WTC11 (cell line): ENCODE results near the gene PGAM1. TPM values are rescaled to one million over a fixed set of nuclear protein-coding genes. Genes with fewer than 3 reads are reported as not detected.

Source experiments
- ATAC-seq: fragments of 200-7000 bp; cut with Tn5 transposase; 2 replicates; pipeline ENCODE4 v1.10.0; 2021; ENCODE audit warnings: mild to moderate bottlenecking, moderate library complexity
- CTCF ChIA-PET: fragments of 300-600 bp; sonication (Branson Sonifier 250); formaldehyde crosslinking; loops from one replicate; lab custom pipeline; 2021; ENCODE audit warnings: antibody characterized with exemption; lab: Charles Lee
- POLR2A ChIA-PET: fragments of 350-600 bp; sonication (Branson Sonifier 250); formaldehyde crosslinking; loops from one replicate; lab custom pipeline; 2021; ENCODE audit warnings: antibody characterized with exemption; lab: Charles Lee
- DNase-seq: peaks from one replicate; pipeline ENCODE4 v3.0.0; 2021; ENCODE audit warnings: low spot score
- H3K27ac Mint-ChIP-seq: 2 replicates; pipeline ENCODE4 v1.8.0; 2021; ENCODE audit warnings: mixed read lengths
- H3K27me3 Mint-ChIP-seq: 2 replicates; pipeline ENCODE4 v1.8.0; 2021; ENCODE audit warnings: low read depth, mild to moderate bottlenecking, moderate library complexity, mixed read lengths
- H3K36me3 Mint-ChIP-seq: 2 replicates; pipeline ENCODE4 v1.8.0; 2021; ENCODE audit warnings: mixed read lengths
- H3K4me1 Mint-ChIP-seq: 2 replicates; pipeline ENCODE4 v1.8.0; 2022; ENCODE audit warnings: mixed read lengths
- H3K4me3 Mint-ChIP-seq: 2 replicates; pipeline ENCODE4 v1.8.0; 2021; ENCODE audit warnings: mild to moderate bottlenecking, moderate library complexity, mixed read lengths
- H3K9me3 Mint-ChIP-seq: 2 replicates; pipeline ENCODE4 v1.8.0; 2021; ENCODE audit warnings: mixed read lengths
- ATF1 ChIP-seq: sonication (generic); formaldehyde crosslinking; IDR thresholded peaks from 2 replicates; pipeline ENCODE4 v1.8.1; 2023; ENCODE audit warnings: mild to moderate bottlenecking, moderate library complexity, missing genetic modification reagents
- EMX1 ChIP-seq: fragments of 250-450 bp; sonication (Bioruptor Pico); IDR thresholded peaks from 2 replicates; pipeline ENCODE4 v1.8.0; 2021; ENCODE audit warnings: mild to moderate bottlenecking
- ESRRA ChIP-seq: sonication (generic); formaldehyde crosslinking; IDR thresholded peaks from 2 replicates; pipeline ENCODE4 v1.8.1; 2022; ENCODE audit warnings: mild to moderate bottlenecking, missing genetic modification reagents, borderline replicate concordance
- ETV6 ChIP-seq: sonication (generic); formaldehyde crosslinking; IDR thresholded peaks from 2 replicates; pipeline ENCODE4 v1.8.1; 2022; ENCODE audit warnings: mild to moderate bottlenecking, missing genetic modification reagents
- JUN ChIP-seq: sonication (generic); formaldehyde crosslinking; IDR thresholded peaks from 2 replicates; pipeline ENCODE4 v1.8.0; 2023; ENCODE audit warnings: mild to moderate bottlenecking, missing genetic modification reagents
- KAT7 ChIP-seq: sonication (generic); formaldehyde crosslinking; IDR thresholded peaks from 2 replicates; pipeline ENCODE4 v1.8.1; 2023; ENCODE audit warnings: missing genetic modification reagents, mild to moderate bottlenecking, borderline replicate concordance
- MXD4 ChIP-seq: fragments of 250-450 bp; sonication (Bioruptor Pico); IDR thresholded peaks from 2 replicates; pipeline ENCODE4 v1.8.0; 2021; ENCODE audit warnings: mild to moderate bottlenecking, moderate library complexity, borderline replicate concordance
- NR3C1 ChIP-seq: sonication (generic); formaldehyde crosslinking; conservative IDR thresholded peaks from 2 replicates; pipeline ENCODE4 v1.8.1; 2023; ENCODE audit warnings: low read depth, mild to moderate bottlenecking, missing genetic modification reagents
- OVOL2 ChIP-seq: fragments of 250-450 bp; sonication (Bioruptor Pico); IDR thresholded peaks from 2 replicates; pipeline ENCODE4 v1.9.0; 2021; ENCODE audit warnings: mild to moderate bottlenecking, borderline replicate concordance
- RELA ChIP-seq: sonication (generic); formaldehyde crosslinking; IDR thresholded peaks from 2 replicates; pipeline ENCODE4 v1.8.1; 2022; ENCODE audit warnings: missing genetic modification reagents, mild to moderate bottlenecking, borderline replicate concordance
- SP1 ChIP-seq: sonication (generic); formaldehyde crosslinking; conservative IDR thresholded peaks from 2 replicates; pipeline ENCODE4 v1.8.1; 2022; ENCODE audit warnings: missing genetic modification reagents
- TEAD1 ChIP-seq: sonication (generic); formaldehyde crosslinking; IDR thresholded peaks from 2 replicates; pipeline ENCODE4 v1.8.0; 2022; ENCODE audit warnings: mild to moderate bottlenecking, missing genetic modification reagents
- TP53 ChIP-seq: sonication (generic); formaldehyde crosslinking; IDR thresholded peaks from 2 replicates; pipeline ENCODE4 v1.8.1; 2023; ENCODE audit warnings: mild to moderate bottlenecking, missing genetic modification reagents
- ZNF317 ChIP-seq: sonication (generic); formaldehyde crosslinking; IDR thresholded peaks from 2 replicates; pipeline ENCODE4 v1.8.1; 2023; ENCODE audit warnings: low read depth, mild to moderate bottlenecking, moderate library complexity, missing genetic modification reagents, borderline replicate concordance
- ZNF416 ChIP-seq: fragments of 250-450 bp; sonication (Bioruptor Pico); IDR thresholded peaks from 2 replicates; pipeline ENCODE4 v1.9.0; 2021; ENCODE audit warnings: mild to moderate bottlenecking, inconsistent platforms
- ZNF423 ChIP-seq: fragments of 250-450 bp; sonication (Bioruptor Pico); IDR thresholded peaks from 2 replicates; pipeline ENCODE4 v2.1.2; 2022; ENCODE audit warnings: mild to moderate bottlenecking, moderate library complexity
- total RNA-seq: library from RNA; stranded (reverse); gene quantifications from 3 replicates; pipeline ENCODE4 v1.2.3, GENCODE V29; 2021
- TF ChIP-seq, protein P1 (sequence below): sonication (generic); formaldehyde crosslinking; IDR thresholded peaks from 2 replicates; pipeline ENCODE4 v1.8.0; 2022; ENCODE audit warnings: mild to moderate bottlenecking, missing genetic modification reagents
- TF ChIP-seq, protein P2 (sequence below): sonication (generic); formaldehyde crosslinking; conservative IDR thresholded peaks from 2 replicates; pipeline ENCODE4 v1.8.1; 2023; ENCODE audit warnings: mild to moderate bottlenecking, low read depth, missing genetic modification reagents, moderate library complexity
- TF ChIP-seq, protein P3 (sequence below): fragments of 250-450 bp; sonication (Bioruptor Pico); IDR thresholded peaks from 2 replicates; pipeline ENCODE4 v1.9.0; 2021; ENCODE audit warnings: moderate library complexity, mild to moderate bottlenecking, inconsistent platforms, borderline replicate concordance
- TF ChIP-seq, protein P4 (sequence below): sonication (generic); formaldehyde crosslinking; conservative IDR thresholded peaks from 2 replicates; pipeline ENCODE4 v1.8.1; 2022; ENCODE audit warnings: mild to moderate bottlenecking, missing genetic modification reagents
- TF ChIP-seq, protein P5 (sequence below): sonication (generic); formaldehyde crosslinking; IDR thresholded peaks from 2 replicates; pipeline ENCODE4 v1.8.1; 2023; ENCODE audit warnings: mild to moderate bottlenecking, missing genetic modification reagents
- TF ChIP-seq, protein P6 (sequence below): sonication (generic); formaldehyde crosslinking; IDR thresholded peaks from 2 replicates; pipeline ENCODE4 v1.8.0; 2022; ENCODE audit warnings: mild to moderate bottlenecking, missing genetic modification reagents

PGAM1 gene
- total RNA-seq, 1 experiment from 2014 or later = 833 TPM

DNA sequence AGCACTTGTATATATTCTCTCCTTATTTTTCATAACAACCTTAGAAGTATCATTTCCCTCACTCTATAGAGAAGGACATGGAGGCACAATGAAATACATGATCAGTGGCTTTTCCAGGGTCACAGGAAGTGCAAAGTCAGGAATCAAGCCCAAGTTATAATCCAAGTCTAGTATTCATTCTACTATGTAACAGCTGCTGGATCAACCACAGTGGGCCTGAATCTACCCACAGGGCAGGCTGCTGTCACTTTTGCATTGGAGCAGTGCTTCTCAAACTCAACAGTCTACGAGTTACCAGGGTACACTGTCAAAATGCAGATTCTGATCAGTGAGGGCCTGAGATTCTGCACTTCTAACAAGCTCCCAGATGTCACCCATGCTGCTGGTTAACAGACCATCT is 38.2 kb downstream of the PGAM1 start:
- Mint-ChIP-seq H3K27ac (peak overlapping the region; percentile 60), H3K27me3 (no peaks in the 10 kb centered on the region), H3K4me3 (no peak overlapping the region), H3K36me3 (peaks cover 77% of the 10 kb centered on the region), H3K4me1 (no peaks in the 10 kb centered on the region), H3K9me3 (no peaks in the 10 kb centered on the region)
- ChIA-PET CTCF (interaction anchor here (0.6 to 2.6 kb wide), 35 partner anchors 10 to 245 kb away, joined by 3 to 21 read pairs (median 4); partner anchors contain the start of genes ANKRD2, HOGA1, RRP12 and UBTD1), POLR2A (no interaction called here)
- DNase-seq = no peak
- no peak for ATAC-seq
- TF ChIP-seq JUN (CRISPR knock-in tag) = no peak
- no peak for TF ChIP-seq ZNF317 (CRISPR knock-in tag)
- TF ChIP-seq, protein P1, sequence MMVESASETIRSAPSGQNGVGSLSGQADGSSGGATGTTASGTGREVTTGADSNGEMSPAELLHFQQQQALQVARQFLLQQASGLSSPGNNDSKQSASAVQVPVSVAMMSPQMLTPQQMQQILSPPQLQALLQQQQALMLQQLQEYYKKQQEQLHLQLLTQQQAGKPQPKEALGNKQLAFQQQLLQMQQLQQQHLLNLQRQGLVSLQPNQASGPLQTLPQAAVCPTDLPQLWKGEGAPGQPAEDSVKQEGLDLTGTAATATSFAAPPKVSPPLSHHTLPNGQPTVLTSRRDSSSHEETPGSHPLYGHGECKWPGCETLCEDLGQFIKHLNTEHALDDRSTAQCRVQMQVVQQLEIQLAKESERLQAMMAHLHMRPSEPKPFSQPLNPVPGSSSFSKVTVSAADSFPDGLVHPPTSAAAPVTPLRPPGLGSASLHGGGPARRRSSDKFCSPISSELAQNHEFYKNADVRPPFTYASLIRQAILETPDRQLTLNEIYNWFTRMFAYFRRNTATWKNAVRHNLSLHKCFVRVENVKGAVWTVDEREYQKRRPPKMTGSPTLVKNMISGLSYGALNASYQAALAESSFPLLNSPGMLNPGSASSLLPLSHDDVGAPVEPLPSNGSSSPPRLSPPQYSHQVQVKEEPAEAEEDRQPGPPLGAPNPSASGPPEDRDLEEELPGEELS (CRISPR knock-in tag) = no peak
- no peak for TF ChIP-seq KAT7 (CRISPR knock-in tag)
- TF ChIP-seq, protein P2, sequence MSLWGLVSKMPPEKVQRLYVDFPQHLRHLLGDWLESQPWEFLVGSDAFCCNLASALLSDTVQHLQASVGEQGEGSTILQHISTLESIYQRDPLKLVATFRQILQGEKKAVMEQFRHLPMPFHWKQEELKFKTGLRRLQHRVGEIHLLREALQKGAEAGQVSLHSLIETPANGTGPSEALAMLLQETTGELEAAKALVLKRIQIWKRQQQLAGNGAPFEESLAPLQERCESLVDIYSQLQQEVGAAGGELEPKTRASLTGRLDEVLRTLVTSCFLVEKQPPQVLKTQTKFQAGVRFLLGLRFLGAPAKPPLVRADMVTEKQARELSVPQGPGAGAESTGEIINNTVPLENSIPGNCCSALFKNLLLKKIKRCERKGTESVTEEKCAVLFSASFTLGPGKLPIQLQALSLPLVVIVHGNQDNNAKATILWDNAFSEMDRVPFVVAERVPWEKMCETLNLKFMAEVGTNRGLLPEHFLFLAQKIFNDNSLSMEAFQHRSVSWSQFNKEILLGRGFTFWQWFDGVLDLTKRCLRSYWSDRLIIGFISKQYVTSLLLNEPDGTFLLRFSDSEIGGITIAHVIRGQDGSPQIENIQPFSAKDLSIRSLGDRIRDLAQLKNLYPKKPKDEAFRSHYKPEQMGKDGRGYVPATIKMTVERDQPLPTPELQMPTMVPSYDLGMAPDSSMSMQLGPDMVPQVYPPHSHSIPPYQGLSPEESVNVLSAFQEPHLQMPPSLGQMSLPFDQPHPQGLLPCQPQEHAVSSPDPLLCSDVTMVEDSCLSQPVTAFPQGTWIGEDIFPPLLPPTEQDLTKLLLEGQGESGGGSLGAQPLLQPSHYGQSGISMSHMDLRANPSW (CRISPR knock-in tag) = no peak
- no peak for TF ChIP-seq ZNF423
- no peak for TF ChIP-seq EMX1 (CRISPR knock-in tag)
- TF ChIP-seq SP1 = no peak
- no peak for TF ChIP-seq ETV6

DNA sequence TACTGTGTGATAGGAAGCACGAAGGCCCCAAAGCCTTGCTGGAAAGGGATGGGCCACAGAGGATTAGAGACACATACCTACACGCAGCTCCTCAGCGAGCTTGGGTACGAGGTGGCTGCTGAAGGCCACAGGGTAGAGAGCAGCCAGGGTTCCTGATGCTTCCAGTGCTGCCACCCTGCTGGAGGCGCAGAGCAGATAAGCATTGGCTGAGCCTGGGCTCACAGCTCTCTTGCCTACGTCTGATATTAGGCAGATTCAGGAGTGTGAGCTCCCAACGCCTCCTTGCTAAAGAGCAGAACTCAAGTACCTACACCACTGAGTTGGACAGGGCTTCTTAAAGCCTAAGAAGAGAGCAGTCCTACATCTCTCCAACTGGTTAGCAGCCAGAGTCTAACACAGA is 40.0 kb downstream of the PGAM1 start:
- no peak overlapping the region for H3K4me3 Mint-ChIP-seq
- H3K4me1 Mint-ChIP-seq = no peaks in the 10 kb centered on the region
- ATAC-seq = no peak
- ChIA-PET CTCF (interaction anchor here (1.2 to 2.0 kb wide), 3 partner anchors 69 to 146 kb away, joined by 3 to 6 read pairs (median 3); no protein-coding TSS in a partner anchor), POLR2A (no interaction called here)
- peaks cover 75% of the 10 kb centered on the region for H3K36me3 Mint-ChIP-seq
- no peaks in the 10 kb centered on the region for H3K9me3 Mint-ChIP-seq
- DNase-seq = no peak
- H3K27me3 Mint-ChIP-seq = no peaks in the 10 kb centered on the region
- H3K27ac Mint-ChIP-seq = no peak overlapping the region
- TF ChIP-seq, protein P3, sequence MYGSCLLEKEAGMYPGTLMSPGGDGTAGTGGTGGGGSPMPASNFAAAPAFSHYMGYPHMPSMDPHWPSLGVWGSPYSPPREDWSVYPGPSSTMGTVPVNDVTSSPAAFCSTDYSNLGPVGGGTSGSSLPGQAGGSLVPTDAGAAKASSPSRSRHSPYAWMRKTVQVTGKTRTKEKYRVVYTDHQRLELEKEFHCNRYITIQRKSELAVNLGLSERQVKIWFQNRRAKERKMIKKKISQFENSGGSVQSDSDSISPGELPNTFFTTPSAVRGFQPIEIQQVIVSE (CRISPR knock-in tag) = no peak
- no peak for TF ChIP-seq TP53 (CRISPR knock-in tag)
- TF ChIP-seq RELA (CRISPR knock-in tag) = no peak
- TF ChIP-seq, protein P4, sequence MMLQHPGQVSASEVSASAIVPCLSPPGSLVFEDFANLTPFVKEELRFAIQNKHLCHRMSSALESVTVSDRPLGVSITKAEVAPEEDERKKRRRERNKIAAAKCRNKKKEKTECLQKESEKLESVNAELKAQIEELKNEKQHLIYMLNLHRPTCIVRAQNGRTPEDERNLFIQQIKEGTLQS = no peak
- TF ChIP-seq MXD4 (CRISPR knock-in tag) = no peak
- no peak for TF ChIP-seq OVOL2 (CRISPR knock-in tag)
- TF ChIP-seq, protein P5, sequence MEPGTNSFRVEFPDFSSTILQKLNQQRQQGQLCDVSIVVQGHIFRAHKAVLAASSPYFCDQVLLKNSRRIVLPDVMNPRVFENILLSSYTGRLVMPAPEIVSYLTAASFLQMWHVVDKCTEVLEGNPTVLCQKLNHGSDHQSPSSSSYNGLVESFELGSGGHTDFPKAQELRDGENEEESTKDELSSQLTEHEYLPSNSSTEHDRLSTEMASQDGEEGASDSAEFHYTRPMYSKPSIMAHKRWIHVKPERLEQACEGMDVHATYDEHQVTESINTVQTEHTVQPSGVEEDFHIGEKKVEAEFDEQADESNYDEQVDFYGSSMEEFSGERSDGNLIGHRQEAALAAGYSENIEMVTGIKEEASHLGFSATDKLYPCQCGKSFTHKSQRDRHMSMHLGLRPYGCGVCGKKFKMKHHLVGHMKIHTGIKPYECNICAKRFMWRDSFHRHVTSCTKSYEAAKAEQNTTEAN = no peak
- TF ChIP-seq ZNF423 = no peak
- no peak for TF ChIP-seq ATF1 (CRISPR knock-in tag)
- no peak for TF ChIP-seq TEAD1 (CRISPR knock-in tag)
- TF ChIP-seq, protein P6, sequence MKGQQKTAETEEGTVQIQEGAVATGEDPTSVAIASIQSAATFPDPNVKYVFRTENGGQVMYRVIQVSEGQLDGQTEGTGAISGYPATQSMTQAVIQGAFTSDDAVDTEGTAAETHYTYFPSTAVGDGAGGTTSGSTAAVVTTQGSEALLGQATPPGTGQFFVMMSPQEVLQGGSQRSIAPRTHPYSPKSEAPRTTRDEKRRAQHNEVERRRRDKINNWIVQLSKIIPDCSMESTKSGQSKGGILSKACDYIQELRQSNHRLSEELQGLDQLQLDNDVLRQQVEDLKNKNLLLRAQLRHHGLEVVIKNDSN = no peak
- no peak for TF ChIP-seq NR3C1
- TF ChIP-seq ZNF416 (CRISPR knock-in tag) = no peak
- TF ChIP-seq, protein P2 (CRISPR knock-in tag) = no peak
- TF ChIP-seq ESRRA (CRISPR knock-in tag) = no peak
